Activated CD8-positive, alpha-beta T cell treated with anti-CD3 and anti-CD28 coated beads for 36 hours (primary cell): ENCODE measurements around the gene AATK. TPM values are rescaled to one million over a fixed set of nuclear protein-coding genes. Genes with fewer than 3 reads are reported as not detected.

Source experiments
- ATAC-seq: fragments of 200-7000 bp; cut with Tn5 transposase; one replicate; pipeline ENCODE4 v1.10.0; 2021; ENCODE audit warnings: mild to moderate bottlenecking, moderate library complexity
- CTCF ChIA-PET: fragments of 350-600 bp; sonication (Branson Sonifier 250); formaldehyde crosslinking; loops from one replicate; lab custom pipeline; 2021; ENCODE audit warnings: antibody characterized with exemption; lab: Charles Lee
- POLR2A ChIA-PET: fragments of 350-600 bp; sonication (Branson Sonifier 250); formaldehyde crosslinking; loops from one replicate; lab custom pipeline; 2021; ENCODE audit warnings: antibody characterized with exemption; lab: Charles Lee
- DNase-seq: peaks from one replicate; pipeline ENCODE4 v3.0.0-alpha.2; 2020
- H3K27ac Mint-ChIP-seq: one replicate; pipeline ENCODE4 v1.8.0; 2021; ENCODE audit warnings: mild to moderate bottlenecking, mixed read lengths
- H3K27me3 Mint-ChIP-seq: one replicate; pipeline ENCODE4 v1.8.0; 2021; ENCODE audit warnings: mixed read lengths
- H3K36me3 Mint-ChIP-seq: one replicate; pipeline ENCODE4 v1.8.0; 2021; ENCODE audit warnings: low read depth, mixed read lengths
- H3K4me1 Mint-ChIP-seq: one replicate; pipeline ENCODE4 v1.8.0; 2021; ENCODE audit warnings: low read depth, mixed read lengths
- H3K4me3 Mint-ChIP-seq: one replicate; pipeline ENCODE4 v1.8.0; 2021; ENCODE audit warnings: mild to moderate bottlenecking, moderate library complexity, mixed read lengths
- H3K9me3 Mint-ChIP-seq: one replicate; pipeline ENCODE4 v1.8.0; 2021; ENCODE audit warnings: mixed read lengths
- intact Hi-C: fragments of 100-400 bp; cut with micrococcal nuclease; formaldehyde crosslinking; loops from one replicate; pipeline ENCODE4 v1.10.0; 2022
- total RNA-seq, 2 experiments: library from RNA; stranded (reverse); gene quantifications; one replicate each; pipeline ENCODE4 v1.2.3, GENCODE V29; 2021
- TF ChIP-seq, protein P1 (sequence below): fragments of 200-600 bp; IDR thresholded peaks from one replicate; pipeline ENCODE4 v1.8.0; 2022; ENCODE audit warnings: antibody characterized with exemption, mild to moderate bottlenecking

The AATK gene
- total RNA-seq, 2 experiments from 2014 or later = 0.63 to 0.98 TPM

DNA sequence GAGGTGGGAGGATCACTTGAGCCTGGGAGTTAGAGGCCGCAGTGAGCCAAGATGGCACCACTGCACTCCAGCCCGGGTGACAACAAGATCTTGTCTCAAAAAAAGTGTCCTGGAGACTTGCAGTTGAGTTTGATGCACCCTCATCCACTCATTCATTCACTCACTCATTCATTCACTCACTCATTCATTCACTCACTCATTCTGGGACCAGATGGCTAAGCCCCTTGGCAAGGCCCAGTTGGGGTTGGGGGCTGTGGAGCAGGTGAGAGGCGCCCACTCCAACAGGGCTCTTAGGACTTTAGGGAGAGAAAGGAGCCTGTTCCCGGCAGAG, 1.1 kb upstream of the AATK start:
- Mint-ChIP-seq H3K36me3 (no peaks in the 10 kb centered on the region), H3K9me3 (no peaks in the 10 kb centered on the region), H3K4me1 (no peaks in the 10 kb centered on the region), H3K27ac (no peak overlapping the region), H3K4me3 (no peak overlapping the region), H3K27me3 (peaks cover 6% of the 10 kb centered on the region)
- DNase-seq (no peak), ATAC-seq (no peak)
- ChIA-PET CTCF (no interaction called here), POLR2A (no interaction called here)
- intact Hi-C loops = no loop called here
- TF ChIP-seq, protein P1, sequence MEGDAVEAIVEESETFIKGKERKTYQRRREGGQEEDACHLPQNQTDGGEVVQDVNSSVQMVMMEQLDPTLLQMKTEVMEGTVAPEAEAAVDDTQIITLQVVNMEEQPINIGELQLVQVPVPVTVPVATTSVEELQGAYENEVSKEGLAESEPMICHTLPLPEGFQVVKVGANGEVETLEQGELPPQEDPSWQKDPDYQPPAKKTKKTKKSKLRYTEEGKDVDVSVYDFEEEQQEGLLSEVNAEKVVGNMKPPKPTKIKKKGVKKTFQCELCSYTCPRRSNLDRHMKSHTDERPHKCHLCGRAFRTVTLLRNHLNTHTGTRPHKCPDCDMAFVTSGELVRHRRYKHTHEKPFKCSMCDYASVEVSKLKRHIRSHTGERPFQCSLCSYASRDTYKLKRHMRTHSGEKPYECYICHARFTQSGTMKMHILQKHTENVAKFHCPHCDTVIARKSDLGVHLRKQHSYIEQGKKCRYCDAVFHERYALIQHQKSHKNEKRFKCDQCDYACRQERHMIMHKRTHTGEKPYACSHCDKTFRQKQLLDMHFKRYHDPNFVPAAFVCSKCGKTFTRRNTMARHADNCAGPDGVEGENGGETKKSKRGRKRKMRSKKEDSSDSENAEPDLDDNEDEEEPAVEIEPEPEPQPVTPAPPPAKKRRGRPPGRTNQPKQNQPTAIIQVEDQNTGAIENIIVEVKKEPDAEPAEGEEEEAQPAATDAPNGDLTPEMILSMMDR = no peak

DNA sequence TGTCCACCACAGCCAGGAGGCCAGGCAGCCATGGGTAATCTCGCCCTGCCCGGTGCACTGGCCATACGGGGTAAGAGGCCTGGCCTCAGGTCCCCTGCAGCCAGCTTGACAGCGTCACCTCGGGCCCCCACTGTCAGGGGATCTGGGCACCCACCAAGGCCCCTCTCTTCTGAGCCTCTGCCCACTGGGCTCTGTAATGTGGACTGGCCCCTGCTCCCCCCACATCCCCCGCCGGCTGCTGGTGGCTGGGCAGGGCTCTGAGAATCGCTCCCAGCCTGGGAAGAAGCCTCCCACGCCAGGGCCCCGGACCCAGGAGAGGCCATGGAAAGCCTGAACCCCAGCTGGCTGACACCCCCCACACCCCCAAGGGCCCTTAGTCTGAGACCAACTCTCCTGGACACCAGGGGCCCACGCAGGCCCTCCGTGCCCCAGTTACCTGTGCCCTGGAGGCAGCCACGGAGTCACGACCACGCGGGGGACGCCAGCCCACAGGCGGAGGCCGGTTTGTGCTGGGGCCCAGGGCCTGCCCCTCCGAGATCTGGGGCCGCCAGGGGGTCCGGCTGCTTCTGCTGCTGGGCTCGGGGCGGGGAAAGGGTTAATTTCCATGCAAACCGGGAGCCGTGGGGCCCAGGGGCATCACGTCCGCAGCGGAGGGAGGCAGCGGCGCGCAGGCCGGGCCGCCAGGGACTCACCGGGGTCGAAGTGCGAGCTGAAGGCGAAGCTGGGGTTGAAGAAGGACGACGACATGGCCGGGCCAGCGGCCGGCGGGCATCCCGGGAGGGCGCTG, 582 bp downstream of the AATK start, which contains the start of gene PVALEF:
Gene PVALEF, plus strand, starts transcription at position 262 of the 787 bp plus-strand sequence. CDS start 15,720 bp downstream, outside the sequence.
- Mint-ChIP-seq H3K9me3 (no peaks in the 10 kb centered on the region), H3K36me3 (no peaks in the 10 kb centered on the region), H3K4me3 (no peak within 1 kb of the TSS), H3K4me1 (no peaks in the 10 kb centered on the region), H3K27ac (no peak within 1 kb of the TSS), H3K27me3 (peaks cover 12% of the 10 kb centered on the region)
- ChIA-PET POLR2A (no interaction called here), CTCF (no interaction called here)
- DNase-seq (no peak), ATAC-seq (no peak)
- intact Hi-C loops = no loop called here
- TF ChIP-seq, protein P1 = no peak

DNA sequence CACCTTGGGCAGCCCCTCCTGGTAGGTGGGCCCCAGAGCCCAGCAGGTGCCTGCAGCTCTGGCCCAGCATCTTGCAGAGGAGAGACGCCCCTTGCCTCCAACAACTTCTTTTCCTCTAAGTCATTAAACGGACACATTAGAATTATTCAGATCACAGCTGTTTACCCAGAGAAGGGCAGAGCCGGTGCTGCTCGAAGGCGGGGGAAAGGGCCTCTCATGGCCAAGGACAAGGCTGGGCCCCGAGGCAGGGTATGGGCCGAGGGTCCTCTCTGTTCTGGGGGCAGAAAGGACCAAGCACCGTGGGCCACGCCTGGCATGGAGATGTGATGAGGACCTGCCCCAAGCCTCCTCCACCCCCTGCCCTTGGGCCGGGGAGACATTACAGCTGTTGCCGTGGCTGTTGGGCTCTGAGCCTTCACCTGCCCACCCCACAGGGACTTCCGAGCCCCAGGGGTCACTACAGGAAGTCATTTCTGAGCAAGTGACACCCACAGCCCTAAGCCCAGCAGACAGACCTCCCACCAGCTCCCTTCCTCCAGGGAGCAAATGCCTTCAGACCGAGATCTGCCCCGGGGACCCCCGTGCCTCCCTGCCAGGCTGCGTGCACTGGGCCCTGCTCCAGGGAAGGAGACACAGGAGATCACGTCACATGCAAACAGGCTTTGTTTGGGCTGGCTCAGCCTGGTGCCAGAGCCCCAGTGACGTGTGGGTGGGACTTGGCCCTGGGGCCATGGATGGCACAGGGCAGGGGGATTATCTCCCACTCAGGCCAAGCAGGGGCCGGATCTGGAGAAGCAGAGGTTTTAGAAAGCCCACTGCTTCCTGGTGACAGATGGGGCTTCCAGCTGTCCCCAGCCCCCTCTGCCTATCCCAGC, 1.4 kb downstream of the AATK start:
- intact Hi-C loops = no loop called here
- H3K4me1 Mint-ChIP-seq = no peaks in the 10 kb centered on the region
- no peaks in the 10 kb centered on the region for H3K9me3 Mint-ChIP-seq
- TF ChIP-seq, protein P1 = no peak
- DNase-seq (no peak), ATAC-seq (no peak)
- no peak overlapping the region for H3K4me3 Mint-ChIP-seq
- H3K27me3 Mint-ChIP-seq = peaks cover 13% of the 10 kb centered on the region
- ChIA-PET POLR2A (no interaction called here), CTCF (no interaction called here)
- no peak overlapping the region for H3K27ac Mint-ChIP-seq
- no peaks in the 10 kb centered on the region for H3K36me3 Mint-ChIP-seq

DNA sequence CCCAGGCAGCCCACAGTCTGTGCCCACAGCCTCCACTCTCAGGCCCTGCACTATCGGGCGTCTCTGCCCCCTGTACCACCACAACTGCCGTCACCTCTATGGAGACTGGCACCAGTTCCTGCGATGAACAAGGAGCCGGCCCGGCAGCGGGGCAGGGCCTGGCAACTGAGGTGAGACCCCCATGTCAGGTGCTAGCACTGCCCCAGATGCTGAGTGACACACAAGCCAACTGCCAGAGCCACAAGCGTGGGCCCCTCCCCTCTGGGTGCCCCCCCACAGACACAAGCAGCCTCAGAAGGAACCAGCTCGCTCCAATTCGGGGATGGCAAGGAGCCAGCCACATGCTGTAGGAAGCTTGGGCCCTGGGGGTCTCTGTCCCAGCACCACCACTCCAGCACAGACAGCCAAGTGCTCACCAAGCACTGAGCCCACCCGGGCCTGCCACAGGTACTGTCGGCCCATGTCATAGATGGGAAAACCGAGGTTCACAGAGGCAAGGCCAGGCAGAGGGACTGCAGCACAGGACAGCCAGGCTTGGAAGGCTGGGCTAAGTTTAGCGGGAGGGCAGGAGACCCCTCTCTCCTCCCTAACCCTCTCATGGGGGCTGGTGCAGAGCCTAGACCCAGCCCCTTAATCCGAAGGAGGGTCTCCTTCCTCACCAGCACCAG, 2.2 kb downstream of the AATK start:
- H3K36me3 Mint-ChIP-seq = no peaks in the 10 kb centered on the region
- ATAC-seq (no peak), DNase-seq (no peak)
- CTCF ChIA-PET = no interaction called here
- POLR2A ChIA-PET = no interaction called here
- H3K27ac Mint-ChIP-seq = no peak overlapping the region
- intact Hi-C loops = no loop called here
- peaks cover 13% of the 10 kb centered on the region for H3K27me3 Mint-ChIP-seq
- H3K9me3 Mint-ChIP-seq = no peaks in the 10 kb centered on the region
- TF ChIP-seq, protein P1 = no peak
- no peaks in the 10 kb centered on the region for H3K4me1 Mint-ChIP-seq
- no peak overlapping the region for H3K4me3 Mint-ChIP-seq
